Neural progenitor cell (in vitro differentiated cells): ENCODE results near the gene TTLL5. TPM values are rescaled to one million over a fixed set of nuclear protein-coding genes. Genes with fewer than 3 reads are reported as not detected.

ENCODE experiments used
- DNase-seq: peaks from one replicate; pipeline ENCODE4 v3.0.0-alpha.2; 2016; ENCODE audit warnings: low spot score
- H2AFZ ChIP-seq: fragments of 200-600 bp; sonication (generic); replicated peaks from 2 replicates; pipeline ENCODE4 v1.6.1; 2016; ENCODE audit warnings: antibody characterized with exemption
- H3F3A ChIP-seq: fragments of 200-600 bp; sonication (generic); 2 replicates; pipeline ENCODE4 v1.6.1; 2016; ENCODE audit warnings: antibody characterized with exemption, low read depth
- H3K27ac ChIP-seq: fragments of 200-600 bp; sonication (generic); 2 replicates; pipeline ENCODE4 v1.5.1; 2016; ENCODE audit warnings: mild to moderate bottlenecking
- H3K27me3 ChIP-seq: fragments of 200-600 bp; sonication (generic); 2 replicates; pipeline ENCODE4 v1.6.1; 2016; ENCODE audit warnings: mild to moderate bottlenecking, moderate library complexity
- H3K36me3 ChIP-seq: fragments of 200-600 bp; sonication (generic); 2 replicates; pipeline ENCODE4 v1.5.1; 2016
- H3K4me1 ChIP-seq: fragments of 200-600 bp; sonication (generic); 2 replicates; pipeline ENCODE4 v1.6.1; 2016; ENCODE audit warnings: mixed run types
- H3K4me2 ChIP-seq: fragments of 200-600 bp; sonication (generic); 2 replicates; pipeline ENCODE4 v1.6.1; 2016
- H3K4me3 ChIP-seq: fragments of 200-600 bp; sonication (generic); 2 replicates; pipeline ENCODE4 v1.5.1; 2016
- H3K79me2 ChIP-seq: fragments of 200-600 bp; sonication (generic); 2 replicates; pipeline ENCODE4 v1.6.1; 2016; ENCODE audit warnings: low read depth
- H3K9ac ChIP-seq: fragments of 200-600 bp; sonication (generic); 2 replicates; pipeline ENCODE4 v1.6.1; 2016
- H3K9me3 ChIP-seq: fragments of 200-600 bp; sonication (generic); 2 replicates; pipeline ENCODE4 v1.5.1; 2016; ENCODE audit warnings: low read depth
- H4K20me1 ChIP-seq: fragments of 200-600 bp; sonication (generic); 2 replicates; pipeline ENCODE4 v1.6.1; 2016; ENCODE audit warnings: low read depth
- H3K27ac Mint-ChIP-seq: 3 replicates; pipeline ENCODE4 v1.8.0; 2021; ENCODE audit warnings: mixed read lengths
- H3K27me3 Mint-ChIP-seq: 2 replicates; pipeline ENCODE4 v1.8.0; 2022; ENCODE audit warnings: low read depth, mild to moderate bottlenecking, inconsistent platforms, moderate library complexity, mixed read lengths; ENCODE audit not compliant: insufficient read depth
- H3K36me3 Mint-ChIP-seq: 3 replicates; pipeline ENCODE4 v1.8.0; 2021; ENCODE audit warnings: mixed read lengths
- H3K4me1 Mint-ChIP-seq: 3 replicates; pipeline ENCODE4 v1.8.0; 2021; ENCODE audit warnings: mixed read lengths
- H3K4me3 Mint-ChIP-seq: 3 replicates; pipeline ENCODE4 v1.8.0; 2021; ENCODE audit warnings: mild to moderate bottlenecking, moderate library complexity, mixed read lengths
- H3K9me3 Mint-ChIP-seq: 3 replicates; pipeline ENCODE4 v1.8.0; 2020; ENCODE audit warnings: mixed read lengths
- CTCF ChIP-seq: fragments of 200-600 bp; sonication (generic); IDR thresholded peaks from 2 replicates; pipeline ENCODE4 v1.5.1; 2017; ENCODE audit warnings: antibody characterized with exemption, mild to moderate bottlenecking
- EZH2 ChIP-seq: fragments of 200-600 bp; sonication (generic); IDR thresholded peaks from 2 replicates; pipeline ENCODE4 v1.6.1; 2017; ENCODE audit warnings: antibody characterized with exemption, mild to moderate bottlenecking, moderate library complexity
- EZH2phosphoT487 ChIP-seq: fragments of 200-600 bp; sonication (generic); IDR thresholded peaks from 2 replicates; pipeline ENCODE4 v1.6.1; 2017; ENCODE audit warnings: antibody characterized with exemption
- total RNA-seq: library from RNA; depleted of rRNA; stranded (reverse); fragments of >200 nt; gene quantifications from 2 replicates; pipeline ENCODE4 v1.2.3, GENCODE V29; 2015; ENCODE audit warnings: low replicate concordance

Gene TTLL5
- total RNA-seq, 1 donor from 2014 or later: 61.4 TPM

- no peaks in the 10 kb centered on the region for H3K36me3 ChIP-seq
Measured at GRCh38 chr14:75849300-75849895, 188.4 kb downstream of the TTLL5 start.

GRCh38 chr14:75851574-75851866 is 190.5 kb downstream of the TTLL5 start:
- TF ChIP-seq EZH2phosphoT487: no peak
- TF ChIP-seq CTCF: no peak
- no peak for TF ChIP-seq EZH2
- no peak overlapping the region for H3K27ac Mint-ChIP-seq
- peaks cover 15% of the 10 kb centered on the region for H3K36me3 Mint-ChIP-seq
- Histone ChIP-seq H3K27me3 (no peaks in the 10 kb centered on the region), H3K4me2 (no peak overlapping the region), H3F3A (no peaks in the 10 kb centered on the region), H2AFZ (no peak overlapping the region), H3K27ac (no peak overlapping the region), H3K79me2 (no peaks in the 10 kb centered on the region), H4K20me1 (no peaks in the 10 kb centered on the region), H3K9me3 (no peaks in the 10 kb centered on the region), H3K9ac (no peak overlapping the region), H3K4me3 (no peak overlapping the region), H3K36me3 (no peaks in the 10 kb centered on the region), H3K4me1 (no peaks in the 10 kb centered on the region)
- no peak for DNase-seq
- no peak overlapping the region for H3K4me3 Mint-ChIP-seq
- peaks cover 4% of the 10 kb centered on the region for H3K4me1 Mint-ChIP-seq
- H3K27me3 Mint-ChIP-seq: no peaks in the 10 kb centered on the region
- H3K9me3 Mint-ChIP-seq: no peaks in the 10 kb centered on the region

More at GRCh38 chr14:75849300-75849895, 188.4 kb downstream of the TTLL5 start:
- no peaks in the 10 kb centered on the region for H3K27me3 Mint-ChIP-seq
- H3K36me3 Mint-ChIP-seq: peaks cover 13% of the 10 kb centered on the region
- Histone ChIP-seq H4K20me1 (no peaks in the 10 kb centered on the region), H3K9me3 (no peaks in the 10 kb centered on the region), H3K27ac (no peak overlapping the region), H3K9ac (no peak overlapping the region), H3K79me2 (no peaks in the 10 kb centered on the region), H3K4me3 (no peak overlapping the region), H3K4me1 (no peaks in the 10 kb centered on the region), H3K27me3 (no peaks in the 10 kb centered on the region), H2AFZ (no peak overlapping the region), H3F3A (no peaks in the 10 kb centered on the region), H3K4me2 (no peak overlapping the region)
- no peak for DNase-seq
- no peak overlapping the region for H3K27ac Mint-ChIP-seq
- no peaks in the 10 kb centered on the region for H3K9me3 Mint-ChIP-seq
- no peak overlapping the region for H3K4me3 Mint-ChIP-seq
- peaks cover 4% of the 10 kb centered on the region for H3K4me1 Mint-ChIP-seq
- TF ChIP-seq EZH2phosphoT487: no peak
- TF ChIP-seq CTCF: no peak
- no peak for TF ChIP-seq EZH2

GRCh38 chr14:75854111-75854799 is 193.2 kb downstream of the TTLL5 start:
- Histone ChIP-seq H4K20me1 (no peaks in the 10 kb centered on the region), H3K27ac (no peak overlapping the region), H3K4me1 (no peaks in the 10 kb centered on the region), H3K27me3 (no peaks in the 10 kb centered on the region), H3K9ac (no peak overlapping the region), H3K36me3 (no peaks in the 10 kb centered on the region), H3K4me3 (no peak overlapping the region), H3K4me2 (no peak overlapping the region), H3K79me2 (no peaks in the 10 kb centered on the region), H3F3A (no peaks in the 10 kb centered on the region), H2AFZ (no peak overlapping the region), H3K9me3 (no peaks in the 10 kb centered on the region)
- Mint-ChIP-seq H3K4me3 (no peak overlapping the region), H3K36me3 (peaks cover 8% of the 10 kb centered on the region), H3K4me1 (no peaks in the 10 kb centered on the region), H3K9me3 (no peaks in the 10 kb centered on the region), H3K27ac (no peak overlapping the region), H3K27me3 (no peaks in the 10 kb centered on the region)
- no peak for TF ChIP-seq EZH2
- TF ChIP-seq EZH2phosphoT487: no peak
- TF ChIP-seq CTCF: no peak
- DNase-seq: no peak
